CD14-positive monocyte (primary cell): Measurements from ENCODE around the gene RNF223. TPM values are rescaled to one million over a fixed set of nuclear protein-coding genes. Genes with fewer than 3 reads are reported as not detected.
A peak's percentile ranks its signal among the peaks of the same experiment; 100 is the strongest.

Source experiments
- DNase-seq, 3 donors: peaks; one replicate each; pipeline ENCODE4 v3.0.0-alpha.2; 2011 to 2022
- H2AFZ ChIP-seq: 2 replicates; pipeline ENCODE4 v1.6.0; 2012; ENCODE audit warnings: mild to moderate bottlenecking, low read depth, low read length, inconsistent platforms; ENCODE audit not compliant: insufficient read depth, poor library complexity, severe bottlenecking
- H3K27ac ChIP-seq, 2 donors: 1 replicate in 1 of 2; 2 replicates in 1 of 2; pipeline ENCODE4 v1.5.1; 2012 to 2013; ENCODE audit warnings: low read length in 2 of 2, control low read depth in 1 of 2, inconsistent platforms in 1 of 2, low read depth in 1 of 2, mild to moderate bottlenecking in 1 of 2
- H3K27me3 ChIP-seq, 2 donors: one replicate each; pipeline versions ENCODE4 v1.6.0 to v1.6.1; 2011 to 2013; ENCODE audit warnings: low read length in 2 of 2; ENCODE audit not compliant: control insufficient read depth in 2 of 2, insufficient read depth in 2 of 2
- H3K36me3 ChIP-seq, 2 donors: replicated peaks in 1 of 2; 1 replicate in 1 of 2; 2 replicates in 1 of 2; pipeline versions ENCODE4 v1.5.1 to v1.6.1; 2012 to 2013; ENCODE audit warnings: low read length in 2 of 2, control low read depth in 1 of 2, inconsistent platforms in 1 of 2, mild to moderate bottlenecking in 1 of 2; ENCODE audit not compliant: insufficient read depth in 2 of 2, control insufficient read depth in 1 of 2
- H3K4me1 ChIP-seq, 2 donors: 1 replicate in 1 of 2; 2 replicates in 1 of 2; pipeline versions ENCODE4 v1.5.1 to v1.6.1; 2012 to 2013; ENCODE audit warnings: low read length in 2 of 2, control low read depth in 1 of 2, inconsistent platforms in 1 of 2, mild to moderate bottlenecking in 1 of 2, moderate library complexity in 1 of 2; ENCODE audit not compliant: insufficient read depth in 2 of 2, control insufficient read depth in 1 of 2
- H3K4me2 ChIP-seq: replicated peaks from 2 replicates; pipeline ENCODE3; 2012; ENCODE audit warnings: low read length, moderate library complexity, mild to moderate bottlenecking; ENCODE audit not compliant: poor library complexity, severe bottlenecking; ENCODE audit errors: extremely low read depth
- H3K4me3 ChIP-seq, 3 experiments: fragments of 200-600 bp in 1 of 3; sonication (generic) in 1 of 3; replicated peaks in 1 of 3; 1 replicate in 2 of 3; 2 replicates in 1 of 3; pipeline ENCODE4 v1.5.1; 2011 to 2013; ENCODE audit warnings: low read length in 3 of 3, mild to moderate bottlenecking in 3 of 3, control low read depth in 2 of 3, low read depth in 2 of 3, inconsistent platforms in 1 of 3, moderate library complexity in 1 of 3
- H3K79me2 ChIP-seq: 2 replicates; pipeline ENCODE4 v1.6.0; 2012; ENCODE audit warnings: mild to moderate bottlenecking, control low read depth, inconsistent platforms, low read length, moderate library complexity; ENCODE audit not compliant: insufficient read depth
- H3K9ac ChIP-seq: 2 replicates; pipeline ENCODE4 v1.6.0; 2017; ENCODE audit warnings: low read length, mild to moderate bottlenecking; ENCODE audit not compliant: insufficient read depth, poor library complexity, severe bottlenecking
- H3K9me3 ChIP-seq, 2 donors: replicated peaks in 1 of 2; 1 replicate in 1 of 2; 2 replicates in 1 of 2; pipeline versions ENCODE4 v1.5.1 to v1.6.1; 2012 to 2013; ENCODE audit warnings: low read length in 2 of 2, control low read depth in 1 of 2; ENCODE audit not compliant: control insufficient read depth in 1 of 2, insufficient read depth in 1 of 2
- H4K20me1 ChIP-seq: 2 replicates; pipeline ENCODE4 v1.6.0; 2012; ENCODE audit warnings: mild to moderate bottlenecking, low read length, control low read depth, moderate library complexity; ENCODE audit not compliant: insufficient read depth
- H3K27ac Mint-ChIP-seq, 7 donors: one replicate each; pipeline ENCODE4 v1.8.0; 2020; ENCODE audit warnings: mild to moderate bottlenecking in 7 of 7, mixed read lengths in 7 of 7, moderate library complexity in 6 of 7, inconsistent platforms in 2 of 7
- H3K27me3 Mint-ChIP-seq, 3 donors: one replicate each; pipeline ENCODE4 v1.8.0; 2021 to 2022; ENCODE audit warnings: low read depth in 3 of 3, mild to moderate bottlenecking in 3 of 3, mixed read lengths in 3 of 3, moderate library complexity in 3 of 3, inconsistent platforms in 1 of 3
- H3K36me3 Mint-ChIP-seq, 2 donors: one replicate each; pipeline ENCODE4 v1.8.0; 2020; ENCODE audit warnings: mixed read lengths in 2 of 2, inconsistent platforms in 1 of 2, mild to moderate bottlenecking in 1 of 2
- H3K4me1 Mint-ChIP-seq: one replicate; pipeline ENCODE4 v1.8.0; 2020; ENCODE audit warnings: mild to moderate bottlenecking, mixed read lengths
- H3K4me3 Mint-ChIP-seq, 2 donors: one replicate each; pipeline ENCODE4 v1.8.0; 2020; ENCODE audit warnings: mild to moderate bottlenecking in 2 of 2, mixed read lengths in 2 of 2, moderate library complexity in 1 of 2
- H3K9me3 Mint-ChIP-seq, 7 donors: one replicate each; pipeline ENCODE4 v1.8.0; 2020 to 2022; ENCODE audit warnings: mixed read lengths in 7 of 7, mild to moderate bottlenecking in 6 of 7, moderate library complexity in 6 of 7, inconsistent platforms in 2 of 7
- WGBS: methylation state at CpG from one replicate; pipeline ENCODE4 v1.1.5; 2013; ENCODE audit warnings: missing lambda C conversion rate; ENCODE audit not compliant: insufficient coverage; 5-methylcytosine and 5-hydroxymethylcytosine counted together
- intact Hi-C, 2 donors: fragments of 100-400 bp; cut with micrococcal nuclease; formaldehyde crosslinking; loops; one replicate each; pipeline versions ENCODE4 v1.15.0 to v1.15.1; 2023
- polyA plus RNA-seq, 3 donors: library from polyadenylated mRNA; depleted of rRNA in 1 of 3; unstranded in 2 of 3; stranded (reverse) in 1 of 3; fragments of 300-500 nt in 2 of 3; fragments of >200 nt in 1 of 3; fragmentation: Illumina TruSeq in 2 of 3; gene quantifications; 1 replicate in 2 of 3; 2 replicates in 1 of 3; pipeline ENCODE4 v1.2.3, GENCODE V29; 2012 to 2021
- TF ChIP-seq, protein P1 (sequence below): fragments of 200-600 bp; IDR thresholded peaks from one replicate; pipeline ENCODE4 v1.8.0; 2022; ENCODE audit warnings: antibody characterized with exemption, mild to moderate bottlenecking

RNF223 gene
- polyA plus RNA-seq, 3 donors: not detected

DNA sequence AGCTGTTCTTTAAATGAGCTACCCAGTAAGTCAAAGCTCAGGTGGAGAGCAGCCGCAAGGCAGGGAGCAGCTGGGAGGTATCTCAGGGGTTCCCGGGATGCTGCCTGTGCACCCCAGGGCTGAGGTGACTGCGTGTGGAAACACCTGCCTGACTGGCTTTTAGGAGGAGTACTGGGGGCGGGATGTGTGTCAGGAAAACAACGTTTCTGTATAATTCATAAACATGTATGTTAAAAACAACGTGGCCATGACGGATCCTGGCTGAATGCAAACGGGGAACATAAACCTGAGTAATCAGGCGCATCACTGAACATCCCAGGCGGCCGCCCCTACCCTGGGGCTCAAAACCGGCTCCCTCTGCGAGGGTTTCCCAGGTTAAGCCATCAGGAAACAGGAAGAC is 40.3 kb upstream of the RNF223 start:
- Mint-ChIP-seq H3K4me1 (peaks cover 13% of the 10 kb centered on the region), H3K4me3 (no peak overlapping the region), H3K27ac (no peak overlapping the region), H3K36me3 (peaks cover 7 to 26% of the 10 kb centered on the region in 2 donors), H3K27me3 (peaks cover 24 to 32% (median 27%) of the 10 kb centered on the region in 3 donors), H3K9me3 (peaks cover 17 to 26% (median 21%) of the 10 kb centered on the region in 7 donors)
- Histone ChIP-seq H3K79me2 (peaks cover 10% of the 10 kb centered on the region), H2AFZ (no peak overlapping the region), H3K27me3 (peaks cover 0 to 21% of the 10 kb centered on the region in 2 donors), H3K9me3 (peaks cover 12 to 26% of the 10 kb centered on the region in 2 donors), H3K4me1 (peaks cover 8 to 18% of the 10 kb centered on the region in 2 donors), H3K4me3 (peak overlapping the region in 1 of 3 experiments; percentile 34), H4K20me1 (no peaks in the 10 kb centered on the region), H3K4me2 (no peak overlapping the region), H3K9ac (no peak overlapping the region), H3K27ac (no peak overlapping the region), H3K36me3 (peaks cover 0 to 6% of the 10 kb centered on the region in 2 donors)
- intact Hi-C loops: loop anchor here in 1 of 2 donors (10.0 kb wide), 2 partner anchors 80 to 260 kb away; partner anchors contain the start of gene AURKAIP1
- TF ChIP-seq, protein P1, sequence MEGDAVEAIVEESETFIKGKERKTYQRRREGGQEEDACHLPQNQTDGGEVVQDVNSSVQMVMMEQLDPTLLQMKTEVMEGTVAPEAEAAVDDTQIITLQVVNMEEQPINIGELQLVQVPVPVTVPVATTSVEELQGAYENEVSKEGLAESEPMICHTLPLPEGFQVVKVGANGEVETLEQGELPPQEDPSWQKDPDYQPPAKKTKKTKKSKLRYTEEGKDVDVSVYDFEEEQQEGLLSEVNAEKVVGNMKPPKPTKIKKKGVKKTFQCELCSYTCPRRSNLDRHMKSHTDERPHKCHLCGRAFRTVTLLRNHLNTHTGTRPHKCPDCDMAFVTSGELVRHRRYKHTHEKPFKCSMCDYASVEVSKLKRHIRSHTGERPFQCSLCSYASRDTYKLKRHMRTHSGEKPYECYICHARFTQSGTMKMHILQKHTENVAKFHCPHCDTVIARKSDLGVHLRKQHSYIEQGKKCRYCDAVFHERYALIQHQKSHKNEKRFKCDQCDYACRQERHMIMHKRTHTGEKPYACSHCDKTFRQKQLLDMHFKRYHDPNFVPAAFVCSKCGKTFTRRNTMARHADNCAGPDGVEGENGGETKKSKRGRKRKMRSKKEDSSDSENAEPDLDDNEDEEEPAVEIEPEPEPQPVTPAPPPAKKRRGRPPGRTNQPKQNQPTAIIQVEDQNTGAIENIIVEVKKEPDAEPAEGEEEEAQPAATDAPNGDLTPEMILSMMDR: no peak
- no peak for DNase-seq
- WGBS: 98% methylated on average over 11 of the region's 13 CpGs

DNA sequence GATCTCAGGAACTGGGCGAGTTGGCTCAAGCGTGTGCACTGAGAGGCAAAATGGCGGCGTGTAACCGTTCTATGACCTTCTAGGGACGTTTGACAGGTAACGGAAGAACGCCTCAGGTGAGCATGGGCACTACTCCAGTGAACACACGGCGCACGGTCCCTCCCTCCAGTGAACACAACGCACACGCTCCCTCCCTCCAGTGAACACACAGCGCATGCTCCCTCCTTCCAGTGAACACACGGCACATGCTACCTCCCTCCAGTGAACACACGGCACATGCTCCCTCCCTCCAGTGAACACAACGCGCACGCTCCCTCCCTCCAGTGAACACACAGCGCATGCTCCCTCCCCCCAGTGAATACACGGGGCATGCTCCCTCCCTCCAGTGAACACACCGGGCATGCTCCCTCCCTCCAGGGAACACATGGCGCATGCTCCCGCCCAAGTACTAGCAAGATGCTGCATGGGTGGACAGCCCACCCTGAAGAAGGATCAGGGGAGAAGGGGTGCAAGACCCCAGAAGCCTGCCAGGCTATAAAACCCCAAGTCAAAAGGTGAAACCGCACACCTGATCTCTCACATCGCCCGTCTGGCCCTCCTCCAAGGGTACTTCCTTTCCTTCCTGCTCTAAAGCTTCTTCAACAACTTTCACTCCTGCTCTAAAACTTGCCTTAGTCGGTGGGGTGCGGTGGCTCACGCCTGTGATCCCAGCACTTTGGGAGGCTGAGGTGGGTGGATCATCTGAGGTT is 38.3 kb upstream of the RNF223 start:
- no peak for DNase-seq
- TF ChIP-seq, protein P1: no peak
- peaks cover 7 to 15% (median 9%) of the 10 kb centered on the region in 3 donors for H3K27me3 Mint-ChIP-seq
- H3K27me3 ChIP-seq: peaks cover 0 to 10% of the 10 kb centered on the region in 2 donors
- H3K4me2 ChIP-seq: no peak overlapping the region
- no peak overlapping the region for H2AFZ ChIP-seq
- H3K4me3 Mint-ChIP-seq: no peak overlapping the region
- H3K9me3 Mint-ChIP-seq: peaks cover 24 to 33% (median 30%) of the 10 kb centered on the region in 7 donors
- H3K36me3 Mint-ChIP-seq: peaks cover 7 to 26% of the 10 kb centered on the region in 2 donors
- no peaks in the 10 kb centered on the region for H4K20me1 ChIP-seq
- H3K9ac ChIP-seq: no peak overlapping the region
- peaks cover 10% of the 10 kb centered on the region for H3K79me2 ChIP-seq
- H3K27ac Mint-ChIP-seq: peak overlapping the region in 1 of 7 donors; percentile 50
- H3K4me3 ChIP-seq: no peak overlapping the region
- WGBS: 98% methylated on average over 20 of the region's 30 CpGs
- H3K27ac ChIP-seq: no peak overlapping the region
- H3K4me1 Mint-ChIP-seq: peaks cover 10% of the 10 kb centered on the region
- intact Hi-C loops: loop anchor here in 1 of 2 donors (10.0 kb wide), 2 partner anchors 78 to 262 kb away; partner anchors contain the start of gene AURKAIP1
- peaks cover 0 to 6% of the 10 kb centered on the region in 2 donors for H3K36me3 ChIP-seq
- peaks cover 12 to 26% of the 10 kb centered on the region in 2 donors for H3K9me3 ChIP-seq
- peaks cover 8 to 15% of the 10 kb centered on the region in 2 donors for H3K4me1 ChIP-seq
